Prostate gland (tissue), 2 donors: ENCODE data around the gene LPP.

Experiments
- CTCF ChIP-seq, 4 experiments: fragments of 200-600 bp in 2 of 4; fragments of 450-650 bp in 2 of 4; sonication (generic) in 2 of 4; IDR thresholded peaks; 1 replicate in 3 of 4; 2 replicates in 1 of 4; pipeline ENCODE4 v1.5.1; 2016 to 2019; ENCODE audit warnings: antibody characterized with exemption in 4 of 4, mild to moderate bottlenecking in 2 of 4, moderate library complexity in 2 of 4
- POLR2AphosphoS5 ChIP-seq: sonication (generic); formaldehyde crosslinking; IDR thresholded peaks from one replicate; pipeline ENCODE4 v1.6.1; 2017; ENCODE audit warnings: antibody characterized with exemption

DNA sequence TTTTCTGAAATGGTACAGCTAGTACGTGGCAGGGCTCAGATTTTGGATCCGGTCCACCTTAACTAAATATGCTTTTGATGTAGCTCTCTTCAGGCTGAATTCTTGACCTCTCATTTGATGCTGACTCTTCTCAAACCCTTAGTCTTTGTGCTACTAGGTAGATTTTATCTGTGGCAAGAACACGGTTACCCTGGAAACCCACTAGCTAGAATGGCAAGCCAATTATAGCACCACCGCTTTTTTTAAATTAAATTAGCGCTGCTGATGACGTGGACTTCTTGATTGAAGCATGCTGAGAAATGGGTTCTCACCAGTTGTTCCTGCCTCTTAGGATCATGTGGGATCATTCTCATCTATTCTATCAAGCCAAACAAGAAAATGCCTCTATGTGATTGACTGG is 421.5 kb downstream of the LPP start:
- TF ChIP-seq CTCF (IDR thresholded peaks at IDR 0.05) (no peak), POLR2AphosphoS5 (no peak)
